GM12891 (cell line): ENCODE data around the gene MYL6.

ENCODE experiments used
- PAX5 ChIP-seq: IDR thresholded peaks from 2 replicates; pipeline ENCODE4 v1.6.1; 2011; ENCODE audit warnings: low read length, moderate library complexity, mild to moderate bottlenecking; ENCODE audit not compliant: insufficient read depth, severe bottlenecking
- POLR2A ChIP-seq: IDR thresholded peaks from 2 replicates; pipeline ENCODE4 v1.6.1; 2011; ENCODE audit warnings: low read depth, low read length, control low read depth
- POLR2AphosphoS5 ChIP-seq: IDR thresholded peaks from 2 replicates; pipeline ENCODE4 v1.6.1; 2011; ENCODE audit warnings: low read depth, low read length, control low read depth

DNA sequence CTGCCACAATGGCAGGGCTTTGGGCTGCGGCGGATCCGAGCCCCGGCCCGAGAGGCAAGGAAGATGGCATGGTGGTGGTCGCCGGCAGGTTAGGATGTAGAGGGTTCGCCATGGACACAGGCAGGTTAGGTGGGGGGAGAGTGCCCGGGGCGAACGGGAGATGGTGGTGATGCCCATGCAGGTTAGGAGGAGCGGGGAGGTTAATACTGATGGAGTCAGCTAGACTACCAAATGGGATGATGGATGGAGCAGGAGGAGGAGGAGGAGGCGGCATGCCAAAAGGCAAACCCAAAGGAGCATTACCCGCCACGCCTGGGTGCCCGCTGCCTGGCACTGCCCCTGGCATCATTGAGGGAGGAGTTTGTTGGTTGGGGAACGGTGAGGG is 6.2 kb downstream of the MYL6 start:
- no peak for TF ChIP-seq POLR2AphosphoS5
- no peak; the same call in 1 of the 2 replicates for TF ChIP-seq POLR2A
- no peak for TF ChIP-seq PAX5
